Adipocyte (in vitro differentiated cells): ENCODE results near the gene VGLL4.

Source experiments
- DNase-seq: peaks from one replicate; pipeline ENCODE4 v3.0.0-alpha.2; 2015; ENCODE audit warnings: low read depth
- H3K27me3 ChIP-seq: replicated peaks from 2 replicates; pipeline ENCODE4 v1.7.0; 2013; ENCODE audit warnings: mild to moderate bottlenecking, low read length, moderate library complexity; ENCODE audit not compliant: control insufficient read depth, insufficient read depth
- H3K36me3 ChIP-seq: 2 replicates; pipeline ENCODE4 v1.7.0; 2013; ENCODE audit warnings: low read length, mild to moderate bottlenecking, moderate library complexity; ENCODE audit not compliant: control insufficient read depth, insufficient read depth, severe bottlenecking
- H3K4me1 ChIP-seq: 2 replicates; pipeline ENCODE4 v1.7.0; 2013; ENCODE audit warnings: mild to moderate bottlenecking, low read length, moderate library complexity; ENCODE audit not compliant: control insufficient read depth, insufficient read depth
- H3K4me3 ChIP-seq: 2 replicates; pipeline ENCODE4 v1.7.0; 2013; ENCODE audit warnings: mild to moderate bottlenecking, low read length, moderate library complexity
- H3K9ac ChIP-seq: 2 replicates; pipeline ENCODE4 v1.7.0; 2013; ENCODE audit warnings: mild to moderate bottlenecking, low read length, moderate library complexity
- H3K9me3 ChIP-seq: 2 replicates; pipeline ENCODE4 v1.7.0; 2013; ENCODE audit warnings: mild to moderate bottlenecking, low read length, moderate library complexity; ENCODE audit not compliant: control insufficient read depth

VGLL4 gene

GRCh38 chr3:11637901-11638458, 5.7 kb downstream of the VGLL4 start:
- Histone ChIP-seq H3K4me1 (peaks cover 61% of the 10 kb centered on the region), H3K36me3 (no peaks in the 10 kb centered on the region), H3K9ac (peak overlapping the region; percentile 66), H3K9me3 (no peaks in the 10 kb centered on the region), H3K27me3 (no peaks in the 10 kb centered on the region), H3K4me3 (peak overlapping the region; percentile 73)
- DNase-seq: peak; percentile 76

- Histone ChIP-seq H3K4me1 (peaks cover 61% of the 10 kb centered on the region), H3K36me3 (no peaks in the 10 kb centered on the region), H3K9me3 (no peaks in the 10 kb centered on the region), H3K9ac (no peak overlapping the region), H3K4me3 (peak overlapping the region; percentile 6), H3K27me3 (no peaks in the 10 kb centered on the region)
- no peak for DNase-seq
Measured at GRCh38 chr3:11636394-11636770, 7.3 kb downstream of the VGLL4 start.

DNA sequence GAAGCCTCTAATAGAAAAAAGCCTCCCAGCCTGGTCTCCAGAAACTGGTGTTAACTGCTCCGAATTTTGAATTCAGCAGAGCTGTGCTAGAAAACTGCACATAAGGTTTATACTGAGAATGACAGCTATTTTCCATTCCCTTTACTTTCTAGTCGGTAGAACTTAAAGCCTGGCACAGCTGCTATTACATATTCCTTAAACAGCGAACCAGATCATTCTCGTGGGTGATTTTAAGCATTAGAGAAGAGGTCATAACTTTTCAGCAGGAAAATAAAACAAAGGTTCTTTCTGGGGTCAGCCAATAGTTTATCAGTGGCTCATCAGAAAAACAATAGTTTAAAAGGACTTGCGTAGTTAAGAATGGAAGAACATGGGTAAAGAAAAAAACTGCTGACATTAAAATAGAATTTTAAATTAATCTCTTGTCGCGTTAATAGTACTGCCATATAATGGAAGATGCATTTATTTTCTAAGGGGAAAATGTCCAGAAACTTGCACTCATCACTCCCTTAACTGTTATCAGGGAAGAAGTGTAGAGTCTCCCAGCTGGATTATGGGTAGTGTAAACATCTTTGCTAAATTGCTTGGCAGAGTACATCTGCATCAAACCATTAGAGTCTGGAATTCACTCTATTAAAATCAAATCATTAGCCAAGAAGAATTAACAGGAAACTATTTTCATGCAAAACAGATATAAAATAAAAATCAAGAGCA, 7.9 kb downstream of the VGLL4 start:
- Histone ChIP-seq H3K4me1 (peaks cover 61% of the 10 kb centered on the region), H3K4me3 (peak overlapping the region; percentile 40), H3K36me3 (no peaks in the 10 kb centered on the region)

DNA sequence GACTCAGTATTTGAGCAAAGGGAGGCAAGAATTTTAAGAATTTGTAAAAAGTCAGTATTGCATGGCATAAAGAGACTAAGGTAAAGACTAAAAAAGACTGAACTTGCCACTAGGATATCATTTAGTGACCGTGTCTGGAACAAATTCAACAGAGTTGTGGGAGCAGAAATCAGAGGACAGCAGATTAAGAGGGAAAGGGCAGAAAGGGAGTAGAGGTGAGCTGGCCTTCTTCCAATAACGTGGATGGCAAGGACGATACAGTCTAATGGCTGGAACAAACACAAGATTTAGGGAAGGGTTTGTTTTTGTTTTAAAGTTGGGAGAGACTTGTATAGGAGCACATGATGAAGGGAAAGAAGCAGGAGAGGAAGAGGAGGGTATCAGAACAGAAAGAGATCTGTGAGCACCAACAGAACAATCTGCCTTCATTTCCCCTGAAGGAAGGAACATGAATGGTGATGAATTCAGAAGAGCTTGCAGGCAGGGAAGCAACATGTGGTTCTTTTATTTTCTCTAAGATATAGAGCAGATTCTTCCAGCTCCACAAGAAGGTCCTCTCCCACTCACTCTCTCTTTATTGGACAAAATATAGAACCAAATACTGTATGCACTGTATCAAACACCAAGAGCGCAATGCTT, 8.6 kb downstream of the VGLL4 start:
- DNase-seq: no peak
- Histone ChIP-seq H3K4me3 (peak overlapping the region; percentile 40), H3K4me1 (peaks cover 55% of the 10 kb centered on the region), H3K9me3 (no peaks in the 10 kb centered on the region), H3K27me3 (no peaks in the 10 kb centered on the region), H3K9ac (peak overlapping the region; percentile 40), H3K36me3 (no peaks in the 10 kb centered on the region)

More for the DNA sequence above, 7.9 kb downstream of the VGLL4 start:
- DNase-seq: peak; percentile 50
- Histone ChIP-seq H3K27me3 (no peaks in the 10 kb centered on the region), H3K9me3 (no peaks in the 10 kb centered on the region), H3K9ac (peak overlapping the region; percentile 40)

DNA sequence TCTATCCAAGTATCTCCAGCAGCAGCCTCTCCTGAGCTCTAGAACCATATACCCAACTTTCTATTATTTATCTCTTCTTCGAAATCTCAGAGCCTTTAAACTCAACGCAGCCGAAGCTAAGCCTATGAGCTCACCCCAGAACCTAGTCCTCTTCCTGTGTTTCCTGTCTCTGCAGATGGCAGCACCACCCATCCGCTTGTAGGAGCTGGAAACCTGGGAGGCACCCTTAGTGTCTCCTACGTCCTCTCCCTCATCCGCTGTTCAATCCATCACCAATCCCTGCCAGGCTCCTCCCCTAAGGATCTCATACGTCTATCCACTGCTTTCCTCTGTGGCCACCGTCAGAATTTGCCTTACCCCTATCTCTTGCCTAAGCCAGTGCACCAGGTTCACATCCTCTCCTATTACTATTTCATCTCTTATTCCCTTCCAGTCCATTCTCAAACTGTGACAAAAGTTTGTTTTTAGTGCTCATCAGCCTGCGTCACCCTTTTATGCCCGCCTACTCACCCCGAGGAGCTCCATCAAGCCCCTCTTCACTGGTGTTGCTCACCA, 9.6 kb downstream of the VGLL4 start:
- H3K9me3 ChIP-seq: no peaks in the 10 kb centered on the region
- no peak for DNase-seq
- H3K4me3 ChIP-seq: no peak overlapping the region
- H3K27me3 ChIP-seq: no peaks in the 10 kb centered on the region
- no peak overlapping the region for H3K9ac ChIP-seq
- H3K4me1 ChIP-seq: peaks cover 52% of the 10 kb centered on the region
- H3K36me3 ChIP-seq: no peaks in the 10 kb centered on the region

DNA sequence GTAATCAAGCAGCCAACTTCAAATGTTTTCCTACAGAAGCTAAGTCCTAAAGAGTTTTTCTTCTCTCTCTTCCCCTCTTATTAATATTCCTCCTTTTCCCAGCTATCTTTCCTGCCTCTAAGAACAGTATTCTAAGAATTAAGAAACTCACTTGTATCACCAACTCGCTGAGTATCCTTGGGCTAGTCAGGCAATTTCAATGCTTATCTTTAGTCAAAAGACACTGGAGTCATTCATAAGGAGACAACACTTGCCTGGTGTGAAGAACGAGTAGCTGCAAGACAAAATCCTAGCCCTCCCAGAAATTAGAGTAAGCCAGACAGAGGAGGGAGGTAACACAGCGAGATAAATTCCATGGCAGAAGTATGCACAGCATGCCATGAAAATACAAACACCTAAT, 10.7 kb downstream of the VGLL4 start:
- H3K9me3 ChIP-seq: no peaks in the 10 kb centered on the region
- no peak for DNase-seq
- no peaks in the 10 kb centered on the region for H3K27me3 ChIP-seq
- no peak overlapping the region for H3K9ac ChIP-seq
- H3K36me3 ChIP-seq: no peaks in the 10 kb centered on the region
- no peak overlapping the region for H3K4me3 ChIP-seq
- H3K4me1 ChIP-seq: peaks cover 40% of the 10 kb centered on the region

- Histone ChIP-seq H3K36me3 (no peaks in the 10 kb centered on the region), H3K4me1 (peaks cover 36% of the 10 kb centered on the region), H3K4me3 (no peak overlapping the region), H3K27me3 (no peaks in the 10 kb centered on the region), H3K9me3 (no peaks in the 10 kb centered on the region), H3K9ac (no peak overlapping the region)
- no peak for DNase-seq
Measured at GRCh38 chr3:11632564-11632963, 11.2 kb downstream of the VGLL4 start.

GRCh38 chr3:11631820-11632219, 11.9 kb downstream of the VGLL4 start:
- no peaks in the 10 kb centered on the region for H3K9me3 ChIP-seq
- H3K36me3 ChIP-seq: no peaks in the 10 kb centered on the region
- no peaks in the 10 kb centered on the region for H3K27me3 ChIP-seq
- no peak for DNase-seq
- peaks cover 29% of the 10 kb centered on the region for H3K4me1 ChIP-seq
- no peak overlapping the region for H3K4me3 ChIP-seq
- no peak overlapping the region for H3K9ac ChIP-seq

DNA sequence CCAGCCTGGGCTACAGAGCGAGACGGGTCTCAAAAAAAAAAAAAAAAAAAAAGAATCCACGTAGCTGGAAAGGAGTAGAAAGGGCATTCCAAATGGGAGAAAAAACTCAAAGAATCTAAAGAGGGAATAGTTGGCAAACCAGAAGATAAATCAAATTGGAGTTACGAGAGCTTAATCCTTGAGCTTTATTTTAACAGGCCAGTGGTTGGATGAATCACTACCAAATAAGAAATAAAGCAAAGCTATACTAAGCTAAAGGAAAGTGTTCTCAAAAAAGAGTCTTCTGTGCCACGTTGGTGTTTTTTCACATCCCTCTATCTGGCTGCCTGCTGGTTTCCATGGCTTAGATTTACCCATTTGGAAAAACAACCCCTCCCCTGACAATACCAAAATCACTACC, 14.0 kb downstream of the VGLL4 start:
- peak; percentile 54 for DNase-seq
- H3K9ac ChIP-seq: no peak overlapping the region
- H3K27me3 ChIP-seq: no peaks in the 10 kb centered on the region
- H3K9me3 ChIP-seq: no peaks in the 10 kb centered on the region
- H3K4me3 ChIP-seq: no peak overlapping the region
- H3K36me3 ChIP-seq: no peaks in the 10 kb centered on the region
- H3K4me1 ChIP-seq: peaks cover 14% of the 10 kb centered on the region

DNA sequence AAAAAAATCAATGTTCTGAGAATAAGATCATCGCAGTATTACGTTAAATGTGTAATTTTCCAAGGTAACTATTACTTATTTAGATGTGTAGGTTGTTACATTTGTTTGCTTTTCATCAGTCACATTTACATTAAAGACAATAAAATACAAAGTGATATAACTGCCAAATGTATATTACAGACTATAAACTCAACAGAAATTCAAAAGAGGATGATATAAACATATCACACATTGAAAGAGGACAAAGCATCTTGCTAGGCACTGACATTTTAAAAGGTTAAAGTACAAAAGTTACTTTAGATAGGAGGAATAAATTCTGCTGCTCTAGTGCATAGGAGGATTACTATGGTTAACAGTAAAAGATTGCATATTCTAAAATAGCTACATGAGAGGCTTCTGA, 16.1 kb downstream of the VGLL4 start:
- H3K9me3 ChIP-seq: no peaks in the 10 kb centered on the region
- DNase-seq: no peak
- H3K4me1 ChIP-seq: peaks cover 13% of the 10 kb centered on the region
- H3K27me3 ChIP-seq: no peaks in the 10 kb centered on the region
- H3K9ac ChIP-seq: no peak overlapping the region
- H3K36me3 ChIP-seq: no peaks in the 10 kb centered on the region
- no peak overlapping the region for H3K4me3 ChIP-seq

DNA sequence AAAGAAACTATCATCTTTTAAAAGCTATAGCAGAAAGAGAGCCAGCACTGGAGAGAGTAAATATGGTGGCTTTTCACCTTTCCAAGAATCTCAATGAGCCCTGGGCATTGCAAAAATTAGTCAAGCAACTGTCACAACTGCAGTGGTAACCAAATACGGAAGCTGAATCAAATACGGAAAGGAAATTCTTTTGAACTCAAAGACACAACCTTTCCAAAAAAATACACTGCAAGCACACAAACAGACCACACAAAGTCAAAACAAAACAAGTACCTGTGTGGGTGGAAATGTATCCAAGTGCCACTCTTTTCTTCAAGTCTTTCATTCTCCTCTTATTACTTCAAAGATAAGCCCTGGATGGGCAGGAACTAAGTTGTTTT, 17.6 kb downstream of the VGLL4 start:
- DNase-seq: no peak
- Histone ChIP-seq H3K36me3 (no peaks in the 10 kb centered on the region), H3K9ac (no peak overlapping the region), H3K9me3 (no peaks in the 10 kb centered on the region), H3K4me3 (no peak overlapping the region), H3K27me3 (no peaks in the 10 kb centered on the region), H3K4me1 (peaks cover 13% of the 10 kb centered on the region)
